GM21447 (cell line): ENCODE measurements around the gene TTC39B.

Source experiments
- ATAC-seq: cut with Tn5 transposase; IDR thresholded peaks from one replicate; pipeline ENCODE4 v1.9.1; 2021; ENCODE audit not compliant: unreplicated experiment

TTC39B gene

GRCh38 chr9:15182730-15183129, 124.3 kb downstream of the TTC39B start:
- ATAC-seq, result no peak

DNA sequence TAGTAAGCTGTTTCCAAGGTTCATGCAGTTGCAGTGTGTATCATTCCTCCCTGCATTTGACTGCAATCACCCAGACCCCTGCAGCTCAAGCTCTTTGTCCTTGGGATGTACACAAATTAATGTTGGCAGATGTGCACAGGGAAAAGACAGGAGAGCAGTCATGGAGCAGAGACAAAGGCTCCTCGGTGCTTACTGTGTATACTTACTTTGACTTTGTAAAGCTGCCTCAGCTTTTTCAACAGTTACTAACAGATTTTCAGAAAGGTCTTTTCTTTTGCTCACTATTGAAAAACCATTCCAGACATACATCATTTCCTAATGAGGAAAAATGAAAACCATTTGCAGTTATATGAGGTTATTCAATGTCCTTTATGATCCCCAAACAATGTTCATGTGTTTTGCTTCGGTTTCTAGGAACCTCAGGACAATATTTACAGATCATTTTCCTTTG, 124.9 kb downstream of the TTC39B start:
- ATAC-seq, result no peak

- ATAC-seq, result no peak
Measured at GRCh38 chr9:15180124-15180523, 126.9 kb downstream of the TTC39B start.

DNA sequence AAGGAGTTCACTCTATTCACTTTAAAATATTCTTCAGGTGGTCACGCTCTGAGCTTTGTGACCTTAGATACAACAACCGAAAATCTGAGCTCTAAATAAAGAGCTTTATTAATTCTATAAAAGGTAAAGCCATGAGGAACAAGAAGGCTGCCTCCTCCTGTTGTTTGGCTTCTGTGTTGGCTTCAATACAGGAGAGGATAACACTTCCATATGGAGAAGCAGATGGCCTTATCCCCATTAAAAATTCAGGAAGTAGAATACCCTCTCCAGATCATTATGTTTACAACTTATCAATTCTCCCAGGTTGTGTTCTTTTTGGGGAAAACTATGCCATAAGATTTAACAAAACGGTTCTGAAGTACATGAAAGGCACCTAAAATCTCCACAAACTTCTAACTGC, 128.4 kb downstream of the TTC39B start:
- ATAC-seq, result no peak

- ATAC-seq, result no peak
Measured at GRCh38 chr9:15176836-15177235, 130.2 kb downstream of the TTC39B start.

DNA sequence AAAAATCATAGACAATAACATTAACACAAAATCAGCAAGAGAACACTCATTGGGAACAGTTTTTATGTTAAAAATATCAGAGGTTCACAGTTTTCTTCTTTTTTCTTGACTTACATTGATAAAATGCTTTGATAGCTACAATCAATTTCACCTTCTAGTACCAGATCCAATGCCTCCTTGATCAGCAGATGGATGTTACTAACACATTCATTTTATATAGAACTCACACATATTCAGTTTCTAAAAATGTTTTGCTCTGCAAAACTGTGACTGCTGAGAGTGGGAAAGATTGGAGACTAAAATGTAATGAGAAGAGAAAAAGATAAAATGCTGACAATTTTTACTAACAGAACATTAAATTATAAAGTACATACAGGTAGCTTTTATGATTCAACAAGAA, 143.1 kb downstream of the TTC39B start:
- ATAC-seq, result no peak

GRCh38 chr9:15161753-15162152, 145.3 kb downstream of the TTC39B start:
- ATAC-seq, result no peak

DNA sequence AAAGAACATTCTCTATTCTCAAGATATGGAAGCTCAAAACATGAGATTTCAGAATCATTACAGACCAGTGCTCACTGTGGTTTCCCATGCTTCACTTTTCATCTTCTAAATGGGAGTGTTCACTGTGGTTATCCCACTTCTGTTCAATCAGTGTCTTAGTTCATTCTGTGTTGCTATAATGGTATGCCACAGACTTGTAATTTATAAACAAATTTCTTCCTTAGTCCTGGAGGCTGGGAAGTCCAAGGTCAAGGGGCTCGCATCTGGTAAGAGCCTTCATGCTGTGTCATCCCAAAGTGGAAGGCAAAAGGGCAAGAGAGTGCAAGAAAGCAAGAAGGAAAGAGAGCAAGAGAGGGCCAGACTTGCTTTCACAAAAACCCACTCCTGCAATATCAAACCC, 146.3 kb downstream of the TTC39B start:
- no peak for ATAC-seq

GRCh38 chr9:15158064-15158463, 149.0 kb downstream of the TTC39B start:
- ATAC-seq, result no peak

DNA sequence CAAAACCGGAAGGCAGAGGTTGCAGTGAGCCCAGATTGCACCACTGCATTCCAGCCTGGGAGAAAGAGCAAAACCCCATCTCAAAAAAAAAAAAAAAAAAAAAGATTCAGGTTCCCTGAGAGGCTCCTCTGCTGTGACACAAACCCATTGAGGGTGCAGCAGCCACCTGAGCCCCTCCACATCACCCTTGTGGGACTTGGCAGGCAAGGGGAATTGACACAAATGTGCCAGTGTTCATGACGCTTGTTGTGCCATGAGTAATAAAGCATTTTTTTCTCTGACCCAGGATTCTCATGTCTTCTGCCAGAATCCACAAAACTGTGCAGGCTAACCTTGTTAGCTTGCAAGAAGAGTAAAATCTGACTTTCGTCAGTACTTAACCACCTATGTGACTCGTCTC, 149.6 kb downstream of the TTC39B start:
- no peak for ATAC-seq

DNA sequence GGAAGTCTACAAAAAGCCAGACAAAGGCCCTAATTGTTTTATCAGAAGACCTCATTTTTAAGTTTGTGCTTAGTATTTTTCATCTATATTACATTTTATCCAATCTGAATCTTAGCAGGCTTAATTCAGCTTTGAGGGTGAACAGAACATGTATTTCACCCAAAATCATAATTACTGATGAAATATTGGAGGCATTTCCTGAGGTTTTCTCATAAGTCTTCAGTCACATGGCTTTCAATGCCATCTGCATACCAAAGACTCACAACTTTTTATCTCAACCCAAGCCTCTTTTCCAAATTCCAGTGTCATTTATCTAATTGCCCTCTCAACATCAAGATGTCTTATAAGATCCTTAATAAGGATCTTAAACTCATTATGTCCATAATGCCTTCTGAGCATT, 150.8 kb downstream of the TTC39B start:
- ATAC-seq, result no peak

- no peak for ATAC-seq
Measured at GRCh38 chr9:15155826-15156225, 151.2 kb downstream of the TTC39B start.

- ATAC-seq, result no peak
Measured at GRCh38 chr9:15155323-15155722, 151.7 kb downstream of the TTC39B start.

DNA sequence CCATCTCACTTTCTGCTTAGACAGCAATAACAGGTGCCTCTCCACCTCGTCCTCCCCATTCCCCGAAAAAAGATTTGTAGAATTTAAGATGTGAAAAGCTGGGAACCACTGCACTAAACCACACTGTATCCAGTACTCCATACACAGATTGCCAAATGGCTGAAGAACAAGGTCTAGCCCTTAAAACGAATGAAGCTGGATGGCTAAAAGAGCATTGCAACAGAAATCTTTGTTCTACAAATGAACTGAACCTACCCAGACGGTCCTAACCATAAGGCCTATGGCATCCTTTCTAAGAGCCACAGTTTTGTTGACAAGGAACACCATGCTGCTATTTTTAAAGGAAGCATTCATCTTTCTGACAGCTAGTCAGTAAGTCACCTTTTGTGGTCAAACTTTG, 152.3 kb downstream of the TTC39B start:
- no peak for ATAC-seq

- no peak for ATAC-seq
Measured at GRCh38 chr9:15153961-15154360, 153.1 kb downstream of the TTC39B start.

DNA sequence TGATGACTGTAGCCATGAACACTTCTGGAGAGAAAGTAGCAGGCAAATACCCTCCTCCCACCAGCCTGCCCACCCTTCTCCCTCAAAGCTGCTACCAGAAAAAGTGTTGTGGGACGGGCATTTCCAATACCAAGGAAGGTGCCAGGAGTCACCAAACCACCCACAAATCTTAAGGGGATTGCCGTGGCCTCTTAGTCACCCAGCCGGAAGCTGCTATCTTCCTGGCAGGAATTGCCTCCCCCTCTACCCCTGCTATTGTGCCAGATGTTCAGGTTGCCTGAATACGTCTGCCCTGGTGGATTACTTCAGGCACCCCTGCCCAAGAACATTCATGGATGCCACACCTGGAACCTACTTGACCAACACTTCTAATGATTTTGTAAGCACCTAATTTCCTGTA, 156.1 kb downstream of the TTC39B start:
- no peak for ATAC-seq

- ATAC-seq, result no peak
Measured at GRCh38 chr9:15149450-15149849, 157.6 kb downstream of the TTC39B start.

DNA sequence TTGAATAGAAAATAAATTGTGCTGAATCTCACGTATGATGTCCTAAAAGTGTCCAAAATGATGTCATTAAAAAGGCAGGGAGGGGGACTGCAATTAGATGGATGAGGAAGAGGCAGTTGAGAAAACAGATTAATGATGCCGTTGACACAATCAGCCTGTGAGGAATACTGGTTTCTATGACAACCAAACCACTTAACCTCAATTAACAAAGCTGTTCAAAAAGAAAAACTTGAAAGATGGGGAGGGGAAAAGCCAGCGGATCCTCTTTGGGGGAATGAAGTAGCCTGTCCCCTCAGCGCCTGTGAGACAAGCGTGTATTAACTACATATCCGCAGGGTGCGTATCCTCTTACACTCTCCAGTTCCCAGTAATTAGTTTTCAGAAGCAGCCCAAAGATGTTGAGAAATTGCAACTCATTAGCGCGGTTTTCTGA, 160.7 kb downstream of the TTC39B start:
- no peak for ATAC-seq

DNA sequence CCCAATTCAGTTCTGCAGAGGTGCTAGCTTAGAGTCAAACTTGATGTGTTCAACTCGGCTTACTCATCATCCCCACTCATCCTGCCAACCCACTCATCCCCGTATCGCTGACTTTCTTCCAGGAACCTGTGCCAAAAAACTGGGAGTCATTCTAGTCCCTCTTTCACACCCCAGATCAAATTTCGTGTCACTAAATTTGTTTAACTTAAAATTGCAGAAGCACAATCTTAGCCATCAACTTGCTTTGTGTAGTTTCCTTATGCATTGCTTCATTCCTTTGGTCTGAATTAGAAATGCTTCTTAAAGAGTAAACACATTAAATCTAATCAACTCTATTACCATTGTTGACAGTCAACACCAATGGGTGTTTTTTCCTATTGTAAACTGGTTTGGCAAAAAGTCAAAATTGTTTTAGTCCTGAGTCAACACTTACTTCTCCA, 162.4 kb downstream of the TTC39B start:
- no peak for ATAC-seq

- ATAC-seq, result peak; percentile 92
Measured at GRCh38 chr9:15142878-15143534, 164.0 kb downstream of the TTC39B start.

- no peak for ATAC-seq
Measured at GRCh38 chr9:15140051-15140450, 167.0 kb downstream of the TTC39B start.

DNA sequence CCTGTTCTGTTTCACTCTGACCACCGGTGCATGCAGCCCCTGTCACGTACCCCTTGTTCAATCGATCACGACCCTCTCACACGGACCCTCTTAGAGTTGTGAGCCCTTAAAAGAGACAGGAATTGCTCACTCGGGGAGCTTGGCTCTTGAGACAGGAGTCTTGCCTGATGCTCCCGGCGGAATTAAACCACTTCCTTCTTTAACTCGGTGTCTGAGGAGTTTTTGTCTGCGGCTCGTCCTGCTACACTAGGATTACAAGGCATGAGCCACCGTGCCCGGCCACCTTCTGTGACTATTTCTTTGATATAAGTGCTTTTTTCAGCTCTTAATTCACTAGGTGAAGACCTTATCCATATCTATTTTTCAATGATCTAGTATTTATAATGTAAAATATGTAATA, 167.5 kb downstream of the TTC39B start:
- ATAC-seq, result no peak

DNA sequence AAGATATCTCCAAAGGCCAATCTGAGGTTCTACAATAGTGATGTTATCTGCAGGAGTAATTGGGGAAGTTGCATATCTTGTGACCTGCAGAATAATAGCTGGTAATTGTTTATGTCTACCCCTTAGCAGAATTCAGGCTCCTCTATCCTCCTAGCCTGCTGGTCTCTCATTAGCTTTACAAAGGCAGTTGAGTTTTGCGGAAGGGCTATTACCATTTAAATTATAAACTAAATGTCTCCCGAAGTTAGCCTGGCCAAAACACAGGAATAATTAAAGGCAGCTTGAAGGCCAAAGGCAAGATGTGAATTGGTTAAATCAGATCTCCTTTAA, 168.7 kb downstream of the TTC39B start:
- no peak for ATAC-seq
